Prostate gland (tissue), 2 donors: ENCODE measurements around the gene DPYD.

ENCODE experiments used
- POLR2A ChIP-seq: fragments of 450-650 bp; IDR thresholded peaks from one replicate; pipeline ENCODE4 v1.6.1; 2016; ENCODE audit warnings: antibody characterized with exemption, mild to moderate bottlenecking
- POLR2AphosphoS5 ChIP-seq: sonication (generic); formaldehyde crosslinking; IDR thresholded peaks from one replicate; pipeline ENCODE4 v1.6.1; 2017; ENCODE audit warnings: antibody characterized with exemption
- TF ChIP-seq, protein P1 (sequence below), 4 experiments: fragments of 200-600 bp in 2 of 4; fragments of 450-650 bp in 2 of 4; sonication (generic) in 2 of 4; IDR thresholded peaks; 1 replicate in 3 of 4; 2 replicates in 1 of 4; pipeline ENCODE4 v1.5.1; 2016 to 2019; ENCODE audit warnings: antibody characterized with exemption in 4 of 4, mild to moderate bottlenecking in 2 of 4, moderate library complexity in 2 of 4

DNA sequence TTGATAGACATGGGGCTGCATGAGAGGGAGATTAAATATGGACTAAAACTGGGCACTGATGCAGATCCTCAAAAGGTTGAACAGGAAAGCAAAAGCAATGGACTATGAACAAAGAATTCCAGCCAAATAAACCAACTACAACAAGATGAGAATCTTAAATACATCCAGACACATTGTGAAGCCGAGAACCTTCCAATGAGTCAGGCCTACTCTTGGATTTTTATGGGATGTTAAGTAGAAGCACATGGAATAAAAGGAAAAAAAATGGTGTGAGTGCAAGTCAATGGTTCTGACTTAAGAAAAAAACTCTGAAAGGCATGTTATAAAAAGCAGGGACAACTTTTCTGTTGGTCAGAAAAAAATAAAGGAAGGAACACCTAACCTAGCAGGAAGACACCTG lies 227.2 kb downstream of the DPYD start:
- TF ChIP-seq, protein P1, sequence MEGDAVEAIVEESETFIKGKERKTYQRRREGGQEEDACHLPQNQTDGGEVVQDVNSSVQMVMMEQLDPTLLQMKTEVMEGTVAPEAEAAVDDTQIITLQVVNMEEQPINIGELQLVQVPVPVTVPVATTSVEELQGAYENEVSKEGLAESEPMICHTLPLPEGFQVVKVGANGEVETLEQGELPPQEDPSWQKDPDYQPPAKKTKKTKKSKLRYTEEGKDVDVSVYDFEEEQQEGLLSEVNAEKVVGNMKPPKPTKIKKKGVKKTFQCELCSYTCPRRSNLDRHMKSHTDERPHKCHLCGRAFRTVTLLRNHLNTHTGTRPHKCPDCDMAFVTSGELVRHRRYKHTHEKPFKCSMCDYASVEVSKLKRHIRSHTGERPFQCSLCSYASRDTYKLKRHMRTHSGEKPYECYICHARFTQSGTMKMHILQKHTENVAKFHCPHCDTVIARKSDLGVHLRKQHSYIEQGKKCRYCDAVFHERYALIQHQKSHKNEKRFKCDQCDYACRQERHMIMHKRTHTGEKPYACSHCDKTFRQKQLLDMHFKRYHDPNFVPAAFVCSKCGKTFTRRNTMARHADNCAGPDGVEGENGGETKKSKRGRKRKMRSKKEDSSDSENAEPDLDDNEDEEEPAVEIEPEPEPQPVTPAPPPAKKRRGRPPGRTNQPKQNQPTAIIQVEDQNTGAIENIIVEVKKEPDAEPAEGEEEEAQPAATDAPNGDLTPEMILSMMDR (IDR thresholded peaks at IDR 0.05): no peak
- TF ChIP-seq POLR2AphosphoS5 (no peak), POLR2A (no peak)
